Activated naive CD4-positive, alpha-beta T cell treated with anti-CD3 and anti-CD28 coated beads for 36 hours (primary cell): ENCODE measurements around the gene RNF207. TPM values are rescaled to one million over a fixed set of nuclear protein-coding genes. Genes with fewer than 3 reads are reported as not detected.
A peak's percentile ranks its signal among the peaks of the same experiment; 100 is the strongest.
"Not testable (repeated sequence)": the region's sequence is repeated elsewhere in the genome, so short reads cannot be mapped to it uniquely, and the experiment has no call there.

Source experiments
- CTCF ChIA-PET: fragments of 350-600 bp; sonication (Branson Sonifier 250); formaldehyde crosslinking; loops from one replicate; lab custom pipeline; 2021; ENCODE audit warnings: antibody characterized with exemption; lab: Charles Lee
- DNase-seq: peaks from one replicate; pipeline ENCODE4 v3.0.0-alpha.2; 2020
- H3K27ac Mint-ChIP-seq: one replicate; pipeline ENCODE4 v1.8.0; 2021; ENCODE audit warnings: mild to moderate bottlenecking, mixed read lengths
- H3K27me3 Mint-ChIP-seq: one replicate; pipeline ENCODE4 v1.8.0; 2021; ENCODE audit warnings: low read depth, mixed read lengths
- H3K36me3 Mint-ChIP-seq: one replicate; pipeline ENCODE4 v1.8.0; 2021; ENCODE audit warnings: low read depth, mixed read lengths
- H3K4me1 Mint-ChIP-seq: one replicate; pipeline ENCODE4 v1.8.0; 2021; ENCODE audit warnings: low read depth, mixed read lengths
- H3K4me3 Mint-ChIP-seq: one replicate; pipeline ENCODE4 v1.8.0; 2021; ENCODE audit warnings: mild to moderate bottlenecking, moderate library complexity, mixed read lengths
- H3K9me3 Mint-ChIP-seq: one replicate; pipeline ENCODE4 v1.8.0; 2021; ENCODE audit warnings: mixed read lengths
- intact Hi-C: fragments of 100-400 bp; cut with micrococcal nuclease; formaldehyde crosslinking; loops from one replicate; pipeline ENCODE4 v1.15.1; 2023
- total RNA-seq, 2 experiments: library from RNA; stranded (reverse); gene quantifications; one replicate each; pipeline ENCODE4 v1.2.3, GENCODE V29; 2021

The RNF207 gene
- total RNA-seq, 2 experiments from 2014 or later: 3.2 to 4.1 TPM

DNA sequence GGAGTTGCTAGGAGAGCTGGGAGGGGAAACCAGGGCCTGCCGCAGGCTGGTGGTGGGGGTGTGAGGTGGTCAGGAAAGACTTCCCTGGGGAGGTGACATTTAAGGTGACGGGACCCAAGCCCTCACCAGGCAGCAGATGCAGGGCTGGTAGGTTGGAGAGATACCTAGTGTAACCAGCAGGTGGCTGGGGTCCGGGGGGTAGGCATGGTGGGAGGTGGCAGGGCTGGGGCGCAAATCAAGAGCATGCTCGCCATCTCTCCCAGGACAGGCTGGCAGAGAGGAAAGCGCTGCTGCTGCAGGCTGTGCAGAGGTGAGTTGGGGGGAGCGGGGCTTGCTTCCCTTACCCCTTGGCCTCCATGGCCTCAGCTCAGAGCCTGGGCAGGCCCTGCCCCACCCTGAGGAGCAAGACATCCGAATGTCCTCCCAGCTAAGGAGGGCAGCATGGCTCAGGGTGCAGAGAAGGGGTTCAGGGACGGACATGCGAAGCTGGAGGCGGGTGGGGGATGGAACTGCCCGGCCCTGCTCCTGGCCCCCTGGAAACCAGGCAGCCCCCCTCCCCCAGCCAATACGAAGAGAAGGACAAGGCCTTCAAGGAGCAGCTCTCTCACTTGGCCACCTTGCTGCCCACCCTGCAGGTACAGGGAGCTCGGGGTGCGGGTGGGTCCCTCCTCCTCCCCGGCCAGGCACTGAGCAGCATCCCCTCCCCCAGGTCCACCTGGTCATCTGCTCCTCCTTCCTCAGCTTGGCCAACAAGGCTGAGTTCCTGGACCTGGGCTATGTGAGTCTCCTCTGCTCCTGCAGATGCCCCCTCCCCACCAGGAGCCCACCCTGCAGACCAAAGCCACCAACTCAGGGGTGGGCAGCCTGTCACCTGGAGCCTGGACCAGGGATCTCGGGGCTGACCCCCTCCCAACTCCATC lies 4.0 kb downstream of the RNF207 start:
- no peak for DNase-seq
- Mint-ChIP-seq H3K4me3 (peak overlapping the region; percentile 12), H3K4me1 (peaks cover 9% of the 10 kb centered on the region), H3K36me3 (no peaks in the 10 kb centered on the region), H3K27ac (no peak overlapping the region), H3K27me3 (peaks cover 32% of the 10 kb centered on the region), H3K9me3 (no peaks in the 10 kb centered on the region)
- intact Hi-C loops: no loop called here
- CTCF ChIA-PET: interaction anchor here (0.6 kb wide), 1 partner anchor 97 kb away, joined by 3 read pairs; no protein-coding TSS in a partner anchor

DNA sequence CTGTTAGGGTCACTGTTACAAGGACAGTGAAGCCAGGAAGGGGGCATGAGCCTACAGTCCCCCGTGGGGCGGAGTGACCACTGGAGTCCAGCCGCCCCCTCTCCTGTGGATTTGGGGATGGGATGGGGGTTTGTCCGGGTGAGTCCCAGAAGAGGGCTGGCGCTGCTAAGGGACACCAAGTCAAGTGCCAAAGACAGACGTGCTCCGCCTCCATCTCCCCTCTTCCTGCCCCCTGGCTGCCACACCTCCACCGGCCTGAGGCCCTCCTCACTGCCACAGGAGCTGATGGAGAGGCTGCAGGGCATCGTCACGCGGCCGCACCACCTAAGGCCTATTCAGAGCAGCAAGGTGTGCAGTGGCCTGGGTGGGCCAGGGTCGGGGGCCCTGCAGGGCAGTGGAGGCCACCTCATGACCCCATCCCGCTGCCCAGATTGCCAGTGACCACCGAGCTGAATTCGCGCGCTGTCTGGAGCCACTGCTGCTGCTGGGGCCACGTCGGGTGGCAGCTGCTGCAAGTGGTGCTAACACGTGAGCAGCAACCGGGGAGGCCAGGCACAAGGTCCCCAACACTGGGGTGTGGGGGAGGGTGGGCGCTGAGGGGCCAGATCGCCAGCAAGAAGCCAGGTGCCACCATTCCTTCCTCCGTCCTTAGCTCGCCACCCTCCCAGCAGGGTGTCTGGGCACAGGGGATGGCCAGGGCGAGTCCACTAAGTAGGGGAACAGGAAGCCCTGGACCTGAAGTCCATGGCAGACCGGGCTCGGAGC lies 4.9 kb downstream of the RNF207 start:
- no peak for DNase-seq
- CTCF ChIA-PET: no interaction called here
- Mint-ChIP-seq H3K27me3 (peaks cover 37% of the 10 kb centered on the region), H3K4me3 (no peak overlapping the region), H3K27ac (no peak overlapping the region), H3K9me3 (no peaks in the 10 kb centered on the region), H3K36me3 (no peaks in the 10 kb centered on the region), H3K4me1 (peaks cover 9% of the 10 kb centered on the region)
- intact Hi-C loops: no loop called here

DNA sequence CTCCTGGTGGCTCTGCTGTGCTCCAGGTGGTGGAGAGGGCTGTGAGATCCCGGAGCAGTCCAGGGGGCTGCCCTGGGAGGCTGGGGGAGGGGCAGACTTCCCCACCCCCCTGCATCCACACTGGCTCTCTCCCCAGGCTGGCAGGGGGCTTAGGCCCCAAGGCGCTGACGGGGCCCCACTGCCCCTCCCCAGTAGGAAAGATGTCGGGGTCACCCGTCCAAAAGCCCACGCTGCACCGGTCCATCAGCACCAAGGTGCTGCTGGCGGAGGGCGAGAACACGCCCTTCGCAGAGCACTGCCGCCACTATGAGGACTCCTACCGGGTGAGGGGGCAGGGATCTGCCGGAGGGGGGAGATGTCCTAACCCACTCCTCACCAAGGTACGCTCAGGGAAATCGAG lies 5.8 kb downstream of the RNF207 start:
- Mint-ChIP-seq H3K4me1 (peaks cover 8% of the 10 kb centered on the region), H3K4me3 (no peak overlapping the region), H3K9me3 (no peaks in the 10 kb centered on the region), H3K36me3 (no peaks in the 10 kb centered on the region), H3K27ac (no peak overlapping the region), H3K27me3 (peaks cover 38% of the 10 kb centered on the region)
- no peak for DNase-seq
- intact Hi-C loops: no loop called here
- CTCF ChIA-PET: interaction anchor here (0.8 to 1.5 kb wide), 2 partner anchors 17 to 28 kb away, joined by 3 read pairs; no protein-coding TSS in a partner anchor

DNA sequence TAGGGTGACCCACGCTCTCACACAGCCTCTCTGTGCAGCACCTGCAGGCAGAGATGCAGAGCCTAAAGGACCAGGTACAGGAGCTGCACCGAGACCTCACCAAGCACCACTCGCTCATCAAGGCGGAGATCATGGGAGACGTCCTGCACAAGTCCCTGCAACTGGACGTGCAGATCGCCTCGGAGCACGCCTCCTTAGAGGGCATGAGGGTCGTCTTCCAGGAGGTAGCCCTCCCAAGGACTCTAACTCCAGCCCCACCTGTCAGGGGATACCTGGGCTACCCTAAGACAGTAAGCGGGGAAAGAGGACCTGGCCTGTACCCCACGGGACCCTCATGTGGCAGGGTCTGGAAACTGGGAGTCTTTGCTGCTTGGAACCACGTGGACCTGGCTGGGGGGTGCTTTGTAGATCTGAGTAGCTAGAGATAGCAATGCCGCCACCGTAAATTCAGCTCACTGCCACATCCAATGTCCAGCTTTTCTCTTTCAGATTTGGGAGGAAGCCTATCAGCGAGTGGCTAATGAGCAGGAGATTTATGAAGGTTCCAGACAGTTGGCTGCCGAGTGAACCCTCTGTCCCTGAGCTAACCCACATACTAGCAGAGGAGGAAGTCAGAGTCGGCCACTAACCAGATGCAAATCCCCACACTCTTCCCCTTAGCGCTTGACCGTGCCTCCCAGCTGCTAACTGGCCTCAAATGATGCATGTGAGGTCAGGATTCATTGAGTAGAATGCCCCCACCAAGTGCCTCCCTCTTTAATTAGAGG lies 6.5 kb downstream of the RNF207 start:
- H3K9me3 Mint-ChIP-seq: no peaks in the 10 kb centered on the region
- H3K36me3 Mint-ChIP-seq: no peaks in the 10 kb centered on the region
- no peak for DNase-seq
- no peak overlapping the region for H3K4me3 Mint-ChIP-seq
- intact Hi-C loops: no loop called here
- peaks cover 6% of the 10 kb centered on the region for H3K4me1 Mint-ChIP-seq
- peaks cover 39% of the 10 kb centered on the region for H3K27me3 Mint-ChIP-seq
- no peak overlapping the region for H3K27ac Mint-ChIP-seq
- CTCF ChIA-PET: interaction anchor here (0.8 to 1.5 kb wide), 2 partner anchors 17 to 27 kb away, joined by 3 read pairs; no protein-coding TSS in a partner anchor

DNA sequence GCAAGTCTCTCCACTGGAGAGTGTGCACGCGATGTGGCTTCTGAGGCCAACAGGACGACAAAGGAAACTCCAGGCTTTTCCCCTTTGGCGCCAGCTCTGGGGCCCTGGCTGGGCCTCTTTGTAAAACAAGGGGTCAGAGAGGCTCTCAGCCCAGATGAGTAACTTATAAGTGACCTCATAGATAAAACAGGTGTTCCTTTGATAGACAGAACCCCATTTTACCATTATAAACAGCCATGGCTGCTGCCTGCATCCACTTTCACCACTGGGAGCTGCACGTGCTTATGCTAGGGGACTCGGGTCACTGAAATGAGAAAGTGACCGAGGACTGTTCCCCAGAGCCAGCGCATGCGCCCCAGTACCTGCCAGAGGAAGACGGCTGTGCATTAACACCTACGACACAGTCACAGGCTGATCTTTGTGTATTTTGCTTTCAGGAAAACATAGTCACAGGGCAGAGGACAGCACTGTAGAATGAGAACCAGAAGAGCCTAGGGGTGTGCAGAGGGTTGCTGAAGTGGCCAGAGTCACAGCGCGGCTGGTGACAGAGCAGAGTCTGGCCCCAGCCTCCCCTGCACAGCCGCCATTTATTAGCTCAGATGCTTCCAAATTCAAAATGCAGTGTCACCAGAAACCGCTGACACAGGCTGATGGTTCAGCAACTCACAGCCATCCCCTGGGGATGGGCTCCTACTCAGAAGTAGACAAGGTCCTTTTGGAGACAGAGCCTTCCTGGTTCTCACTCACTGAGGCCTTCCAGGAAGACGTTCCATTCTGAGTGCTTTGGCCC lies 12.7 kb downstream of the RNF207 start:
- CTCF ChIA-PET: interaction anchor here (1.8 kb wide), 1 partner anchor 12 kb away, joined by 4 read pairs; the partner anchor contains the start of gene RNF207
- peaks cover 8% of the 10 kb centered on the region for H3K36me3 Mint-ChIP-seq
- DNase-seq: no peak
- intact Hi-C loops: no loop called here
- peaks cover 16% of the 10 kb centered on the region for H3K27me3 Mint-ChIP-seq
- H3K9me3 Mint-ChIP-seq: no peaks in the 10 kb centered on the region
- H3K4me1 Mint-ChIP-seq: no peaks in the 10 kb centered on the region
- no peak overlapping the region for H3K4me3 Mint-ChIP-seq
- no peak overlapping the region for H3K27ac Mint-ChIP-seq

DNA sequence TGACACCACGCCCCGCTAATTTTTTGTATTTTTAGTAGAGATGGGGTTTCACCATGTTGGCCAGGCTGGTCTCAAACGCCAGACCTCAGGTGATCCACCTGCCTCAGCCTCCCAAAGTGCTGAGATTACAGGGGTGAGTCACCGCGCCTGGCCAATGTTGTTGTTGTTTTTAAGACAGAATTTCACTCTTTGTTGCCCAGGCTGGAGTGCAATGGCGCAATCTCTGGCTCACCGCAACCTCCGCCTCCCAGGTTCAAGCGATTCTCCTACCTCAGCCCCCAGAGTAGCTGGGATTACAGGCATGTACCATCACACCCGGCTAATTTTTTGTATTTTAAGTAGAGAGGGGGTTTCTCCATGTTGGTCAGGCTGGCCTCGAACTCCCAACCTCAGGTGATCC lies 13.7 kb downstream of the RNF207 start:
- CTCF ChIA-PET: interaction anchor here (1.4 kb wide), 1 partner anchor 13 kb away, joined by 5 read pairs; the partner anchor contains the start of gene RNF207
- Mint-ChIP-seq H3K36me3 (peaks cover 17% of the 10 kb centered on the region), H3K27me3 (peaks cover 16% of the 10 kb centered on the region)
- H3K4me3 Mint-ChIP-seq, H3K9me3 Mint-ChIP-seq, H3K4me1 Mint-ChIP-seq, intact Hi-C loops, H3K27ac Mint-ChIP-seq, DNase-seq: not testable (repeated sequence)

DNA sequence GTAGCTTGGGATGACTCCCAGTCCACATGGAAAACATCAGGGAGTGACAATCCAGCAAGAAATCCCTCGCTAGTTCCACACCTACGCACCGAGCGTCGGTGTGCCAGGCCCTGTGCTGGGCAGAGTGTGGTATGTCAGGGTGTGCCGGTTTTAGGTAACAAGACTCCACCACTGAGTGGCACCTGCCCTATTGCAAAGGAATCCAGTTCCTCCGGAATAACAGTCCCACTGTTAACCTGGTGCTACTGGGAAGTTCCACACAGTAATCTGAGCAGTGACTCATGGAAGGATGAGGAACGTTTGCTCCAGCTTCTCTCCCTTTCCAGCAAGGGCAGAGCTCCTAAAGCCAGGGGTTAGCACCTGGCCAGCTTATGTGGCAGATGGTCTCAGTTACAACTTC lies 14.3 kb downstream of the RNF207 start:
- DNase-seq: no peak
- H3K27ac Mint-ChIP-seq: no peak overlapping the region
- CTCF ChIA-PET: interaction anchor here (0.8 to 1.4 kb wide), 2 partner anchors 14 to 16 kb away, joined by 3 to 5 read pairs; partner anchors contain the start of gene RNF207
- peaks cover 16% of the 10 kb centered on the region for H3K27me3 Mint-ChIP-seq
- no peaks in the 10 kb centered on the region for H3K4me1 Mint-ChIP-seq
- no peak overlapping the region for H3K4me3 Mint-ChIP-seq
- peaks cover 20% of the 10 kb centered on the region for H3K36me3 Mint-ChIP-seq
- no peaks in the 10 kb centered on the region for H3K9me3 Mint-ChIP-seq
- intact Hi-C loops: no loop called here

DNA sequence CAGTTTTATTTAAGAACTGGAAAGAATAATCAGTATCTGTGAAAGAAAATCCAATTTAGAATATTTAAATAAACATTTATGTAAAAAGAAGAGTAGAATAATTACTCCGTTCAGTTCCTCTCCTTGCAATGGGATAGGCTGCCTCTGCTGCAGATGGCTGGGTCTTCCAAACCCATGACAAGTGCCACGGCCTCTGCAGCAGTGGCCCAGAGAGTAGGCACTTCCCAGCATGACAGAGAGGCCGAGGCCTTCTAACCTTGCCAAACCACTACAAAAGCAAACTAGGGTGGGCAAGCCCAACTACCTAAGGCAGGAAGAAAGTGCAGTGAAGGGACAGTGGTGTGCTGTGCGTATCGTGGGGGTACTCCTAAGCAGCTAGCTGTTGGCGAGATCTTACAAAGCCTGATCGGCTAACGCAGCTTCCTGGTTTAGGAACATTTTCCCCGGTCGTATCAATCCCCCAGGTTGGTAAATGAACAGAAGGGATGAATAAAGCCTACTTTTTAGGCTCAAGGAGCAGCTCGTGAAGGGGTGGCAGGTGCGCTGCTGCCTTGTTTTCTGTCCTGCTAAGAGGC lies 15.4 kb downstream of the RNF207 start:
- DNase-seq: no peak
- intact Hi-C loops: no loop called here
- no peaks in the 10 kb centered on the region for H3K9me3 Mint-ChIP-seq
- CTCF ChIA-PET: interaction anchor here (0.8 to 1.4 kb wide), 3 partner anchors 15 to 202 kb away, joined by 3 to 5 read pairs (median 3); partner anchors contain the start of gene RNF207
- H3K36me3 Mint-ChIP-seq: peaks cover 24% of the 10 kb centered on the region
- H3K4me1 Mint-ChIP-seq: no peaks in the 10 kb centered on the region
- H3K4me3 Mint-ChIP-seq: no peak overlapping the region
- H3K27ac Mint-ChIP-seq: no peak overlapping the region
- H3K27me3 Mint-ChIP-seq: peaks cover 9% of the 10 kb centered on the region

DNA sequence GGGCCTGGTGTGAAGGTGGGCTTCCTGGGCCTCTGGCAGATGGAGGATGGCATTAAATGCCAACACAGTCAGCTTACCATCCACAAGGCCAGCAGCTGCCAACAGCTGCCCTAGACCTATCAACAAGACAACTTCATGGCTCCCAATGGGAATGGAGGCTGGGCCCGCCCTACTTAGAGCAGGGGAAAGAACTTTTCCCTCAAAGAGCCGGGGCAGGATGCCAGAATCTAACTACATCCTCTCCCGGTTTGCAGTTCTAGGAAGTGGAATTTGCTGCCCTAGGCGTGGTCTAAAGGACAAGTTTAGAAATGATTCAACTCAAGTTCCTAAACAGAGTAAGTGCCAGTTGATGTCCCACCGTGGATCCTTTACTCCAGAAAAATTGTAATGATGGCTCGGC lies 16.7 kb downstream of the RNF207 start:
- no peak overlapping the region for H3K4me3 Mint-ChIP-seq

DNA sequence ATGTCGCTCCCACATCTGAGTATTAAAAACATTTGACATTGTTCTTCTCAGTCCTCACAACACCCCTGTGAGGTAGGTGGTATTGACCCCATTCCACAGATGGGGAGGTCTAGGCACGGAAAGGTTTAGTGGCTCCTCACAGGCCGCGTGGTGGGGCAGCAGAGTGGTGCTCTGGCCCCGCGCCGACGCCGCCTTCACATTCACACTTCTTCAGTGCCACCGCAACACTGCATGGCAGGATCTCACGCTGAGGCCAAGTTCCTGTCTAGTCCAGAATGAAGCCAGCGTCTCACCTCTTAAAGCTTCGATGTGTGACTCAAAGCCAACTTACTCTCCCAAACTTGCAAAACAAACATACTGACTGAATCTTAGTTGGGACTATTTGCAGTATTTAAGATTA lies 17.7 kb downstream of the RNF207 start:
- no peaks in the 10 kb centered on the region for H3K4me1 Mint-ChIP-seq
- no peaks in the 10 kb centered on the region for H3K27me3 Mint-ChIP-seq
- no peak overlapping the region for H3K4me3 Mint-ChIP-seq
- H3K9me3 Mint-ChIP-seq: no peaks in the 10 kb centered on the region
- CTCF ChIA-PET: interaction anchor here (1.0 kb wide), 1 partner anchor 19 kb away, joined by 4 read pairs; no protein-coding TSS in a partner anchor
- H3K36me3 Mint-ChIP-seq: peaks cover 30% of the 10 kb centered on the region
- no peak overlapping the region for H3K27ac Mint-ChIP-seq
- no peak for DNase-seq
- intact Hi-C loops: no loop called here

More for the DNA sequence above, 16.7 kb downstream of the RNF207 start:
- DNase-seq: no peak
- CTCF ChIA-PET: no interaction called here
- H3K27me3 Mint-ChIP-seq: peaks cover under 1% of the 10 kb centered on the region
- intact Hi-C loops: no loop called here
- no peak overlapping the region for H3K27ac Mint-ChIP-seq
- H3K4me1 Mint-ChIP-seq: no peaks in the 10 kb centered on the region
- peaks cover 30% of the 10 kb centered on the region for H3K36me3 Mint-ChIP-seq
- H3K9me3 Mint-ChIP-seq: no peaks in the 10 kb centered on the region

DNA sequence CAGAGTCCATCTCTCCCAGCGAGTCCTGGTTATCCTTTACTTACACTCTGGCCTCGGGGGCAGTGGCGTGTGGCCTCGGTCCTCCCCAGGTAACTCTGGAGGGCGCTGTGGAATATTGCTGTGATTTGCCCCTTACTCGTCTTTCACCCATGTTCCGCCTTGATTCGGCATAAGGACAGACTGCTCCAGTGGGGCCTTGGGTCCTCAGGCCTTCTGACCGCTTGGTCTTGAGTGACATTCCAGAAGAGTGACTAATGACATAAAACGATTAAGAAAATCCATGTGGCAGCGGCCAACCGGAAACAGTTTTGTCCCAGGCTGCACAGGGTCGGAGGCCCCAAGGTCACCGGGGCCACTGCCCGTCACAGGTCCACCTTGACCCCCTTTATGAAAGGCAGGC lies 18.8 kb downstream of the RNF207 start:
- Mint-ChIP-seq H3K27me3 (no peaks in the 10 kb centered on the region), H3K36me3 (peaks cover 31% of the 10 kb centered on the region), H3K4me3 (no peak overlapping the region), H3K9me3 (no peaks in the 10 kb centered on the region), H3K4me1 (no peaks in the 10 kb centered on the region), H3K27ac (no peak overlapping the region)
- DNase-seq: no peak
- CTCF ChIA-PET: interaction anchor here (0.7 to 1.0 kb wide), 2 partner anchors 20 to 27 kb away, joined by 3 to 4 read pairs; no protein-coding TSS in a partner anchor
- intact Hi-C loops: no loop called here
